ENCODE measurements around the gene PADI4.
A peak's percentile ranks its signal among the peaks of the same experiment; 100 is the strongest.

Gene PADI4

DNA sequence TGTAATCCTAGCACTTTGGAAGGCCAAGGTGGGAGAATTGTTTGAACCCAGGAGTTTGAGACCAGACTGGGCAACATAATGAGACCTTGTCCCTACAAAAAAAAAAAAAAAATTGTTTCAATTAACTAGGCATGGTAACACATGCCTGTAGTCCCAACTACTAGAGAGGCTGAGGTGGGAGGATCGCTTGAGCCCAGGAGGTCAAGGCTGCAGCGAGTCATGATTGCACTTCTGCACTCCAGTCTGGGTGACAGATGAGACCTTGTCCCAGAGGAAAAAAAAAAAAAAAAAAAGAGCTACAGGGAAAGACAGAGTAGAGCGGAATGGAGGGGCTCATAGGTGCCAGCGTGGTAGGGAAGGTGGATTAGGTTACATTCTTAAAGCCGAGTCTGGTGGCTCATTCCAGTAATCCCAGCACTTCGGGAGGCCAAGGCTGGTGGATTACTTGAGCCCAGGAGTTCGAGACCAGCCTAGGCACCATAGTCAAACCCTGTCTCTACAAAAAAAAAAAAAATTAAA lies 43.0 kb downstream of the PADI4 start:
- DNase-seq, result no peak

DNA sequence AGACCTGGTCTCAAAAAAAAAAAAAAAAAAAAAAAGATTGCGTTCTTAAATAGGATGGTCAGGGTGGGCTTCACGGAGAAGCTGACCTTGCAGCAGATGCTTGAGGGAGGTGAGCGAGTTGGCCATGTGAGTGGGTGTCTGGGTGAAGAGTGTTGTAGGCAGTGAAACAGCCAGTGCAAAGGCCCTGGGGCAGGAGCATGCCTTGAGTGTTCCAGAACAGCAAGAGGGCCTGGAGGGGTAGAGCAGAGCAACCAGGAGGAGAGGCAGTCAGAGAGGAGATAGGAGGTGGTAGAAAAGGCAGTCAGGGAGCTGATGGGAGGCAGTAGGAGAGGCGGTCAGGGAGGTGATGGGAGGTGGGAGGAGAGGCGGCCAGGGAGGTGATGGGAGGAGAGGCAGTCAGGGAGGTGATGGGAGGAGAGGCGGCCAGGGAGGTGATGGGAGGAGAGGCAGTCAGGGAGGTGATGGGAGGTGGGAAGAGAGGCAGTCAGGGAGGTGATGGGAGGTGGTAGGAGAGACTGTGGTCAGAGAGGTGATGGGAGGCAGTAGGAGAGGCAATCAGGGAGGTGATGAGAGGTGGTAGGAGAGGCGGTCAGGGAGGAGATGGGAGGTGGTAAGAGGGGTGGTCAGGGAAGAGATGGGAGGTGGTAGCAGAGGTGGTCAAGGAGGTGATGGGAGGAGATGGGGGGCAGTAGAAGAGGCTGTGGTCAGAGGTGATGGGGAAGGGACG lies 43.8 kb downstream of the PADI4 start:
- no peak for DNase-seq

DNA sequence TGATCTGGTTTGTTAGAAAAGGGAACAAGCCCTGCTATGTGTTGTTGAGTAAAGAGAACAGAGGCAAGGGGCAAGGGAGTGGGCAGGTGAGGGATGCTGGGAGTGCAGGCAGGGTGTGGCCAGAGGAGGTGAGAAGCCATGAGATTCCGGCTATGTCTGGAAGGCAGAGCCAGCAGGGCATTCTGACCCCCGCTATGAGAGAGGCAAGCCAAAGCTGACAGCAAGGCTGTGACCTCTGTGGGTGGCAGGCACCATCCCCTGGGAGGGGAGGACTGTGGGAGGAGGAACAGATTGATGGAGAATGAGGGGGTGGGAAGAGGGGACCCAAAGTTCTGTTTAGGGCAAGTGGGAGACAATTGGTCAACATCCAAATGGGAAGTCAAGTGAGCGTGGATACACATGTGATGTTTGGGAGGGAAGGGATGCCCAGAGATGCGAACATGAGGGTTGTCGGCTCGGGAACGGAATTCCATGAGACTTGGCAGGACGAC lies 44.5 kb downstream of the PADI4 start:
- no peak for DNase-seq

DNA sequence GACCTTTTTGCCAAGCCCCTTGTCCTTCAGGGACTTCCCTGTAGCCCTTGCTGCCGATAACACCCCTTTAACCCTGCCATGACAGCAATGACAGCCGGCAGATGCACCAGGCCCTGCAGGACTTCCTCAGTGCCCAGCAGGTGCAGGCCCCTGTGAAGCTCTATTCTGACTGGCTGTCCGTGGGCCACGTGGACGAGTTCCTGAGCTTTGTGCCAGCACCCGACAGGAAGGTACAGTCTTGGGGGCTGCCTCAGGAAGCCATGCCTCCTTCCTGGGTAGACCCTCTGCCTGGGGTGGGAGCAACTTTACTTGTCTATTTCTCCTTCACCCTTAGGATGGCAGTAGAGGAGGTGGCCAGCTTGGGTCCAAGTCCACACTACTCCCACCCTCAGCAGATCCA lies 47.9 kb downstream of the PADI4 start:
- DNase-seq, result no peak

DNA sequence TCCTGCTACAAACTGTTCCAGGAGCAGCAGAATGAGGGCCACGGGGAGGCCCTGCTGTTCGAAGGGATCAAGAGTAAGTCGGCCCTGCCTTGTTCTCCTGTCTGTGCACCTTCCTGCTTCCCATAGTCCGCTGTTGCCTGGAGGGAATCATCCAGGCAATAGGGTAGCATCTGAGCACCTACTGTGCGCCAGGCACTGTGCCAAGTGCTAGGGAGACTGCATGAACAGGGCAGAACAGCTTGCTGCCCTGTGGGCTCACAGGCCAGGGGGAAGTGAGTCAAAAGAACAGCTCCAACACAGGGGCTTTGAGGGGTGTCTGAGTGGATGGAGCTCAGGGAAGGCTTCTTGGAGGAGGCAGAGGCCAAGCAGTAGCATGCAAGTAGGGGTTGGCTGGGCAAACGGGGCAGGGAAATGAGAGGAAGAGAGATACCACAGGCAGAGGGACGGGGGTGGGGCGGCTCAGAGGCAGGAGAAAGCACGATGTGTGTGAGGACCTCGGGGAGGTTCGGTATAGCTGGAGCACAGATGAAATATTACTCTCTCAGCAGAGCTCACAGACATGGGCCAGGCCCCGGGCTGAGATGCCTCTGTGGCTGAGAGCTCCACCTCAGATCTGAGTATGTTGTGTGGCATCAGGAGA lies 48.5 kb downstream of the PADI4 start:
- DNase-seq, result no peak

DNA sequence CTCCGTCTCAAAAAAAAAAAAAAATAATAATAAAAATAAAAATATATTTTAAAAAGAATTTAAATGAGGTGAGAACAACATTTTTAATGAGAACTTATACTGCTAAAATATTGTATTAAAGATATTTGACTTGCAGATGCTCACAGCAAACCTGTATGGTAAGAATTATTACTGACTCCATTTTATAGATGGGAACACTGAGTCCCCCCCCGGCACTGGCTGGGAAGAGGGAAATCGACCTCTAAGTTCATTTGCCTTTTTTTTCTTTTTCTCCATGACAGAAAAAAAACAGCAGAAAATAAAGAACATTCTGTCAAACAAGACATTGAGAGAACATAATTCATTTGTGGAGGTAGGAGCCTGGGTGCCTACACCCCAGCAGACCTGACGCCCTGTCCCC lies 50.6 kb downstream of the PADI4 start:
- no peak for DNase-seq

DNA sequence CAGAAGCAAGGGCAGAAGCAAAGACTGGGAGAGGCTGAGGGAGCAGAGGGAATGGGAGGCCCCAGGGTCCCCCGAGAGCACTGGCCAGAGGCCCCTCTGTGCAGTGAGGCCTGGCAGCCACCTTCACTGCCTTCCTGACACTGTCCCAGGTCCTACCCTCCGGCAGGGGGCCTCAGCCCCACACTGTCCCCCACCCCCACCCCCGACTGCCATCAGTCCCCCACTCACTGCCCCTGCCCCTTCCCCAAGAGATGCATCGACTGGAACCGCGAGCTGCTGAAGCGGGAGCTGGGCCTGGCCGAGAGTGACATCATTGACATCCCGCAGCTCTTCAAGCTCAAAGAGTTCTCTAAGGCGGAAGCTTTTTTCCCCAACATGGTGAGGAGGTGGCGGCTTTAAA lies 51.0 kb downstream of the PADI4 start:
- no peak for DNase-seq

DNA sequence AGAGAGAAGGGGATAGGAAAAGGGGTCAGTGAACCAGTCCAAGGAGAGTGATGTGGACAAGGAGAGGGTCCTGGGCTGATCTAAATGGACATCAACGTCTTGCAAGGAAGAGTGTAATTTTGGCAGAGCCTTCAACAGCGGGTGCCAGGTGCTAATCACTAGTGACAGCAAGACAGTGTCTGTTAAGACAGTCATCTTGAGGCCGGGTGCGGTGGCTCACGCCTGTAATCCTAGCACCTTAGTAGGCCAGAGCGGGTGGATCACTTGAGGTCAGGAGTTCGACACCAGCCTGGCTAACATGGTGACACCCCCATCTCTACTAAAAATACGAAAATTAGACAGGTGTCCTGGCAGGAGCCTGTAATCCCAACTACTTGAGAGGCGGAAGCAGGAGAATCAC lies 51.8 kb downstream of the PADI4 start:
- DNase-seq, result no peak

DNA sequence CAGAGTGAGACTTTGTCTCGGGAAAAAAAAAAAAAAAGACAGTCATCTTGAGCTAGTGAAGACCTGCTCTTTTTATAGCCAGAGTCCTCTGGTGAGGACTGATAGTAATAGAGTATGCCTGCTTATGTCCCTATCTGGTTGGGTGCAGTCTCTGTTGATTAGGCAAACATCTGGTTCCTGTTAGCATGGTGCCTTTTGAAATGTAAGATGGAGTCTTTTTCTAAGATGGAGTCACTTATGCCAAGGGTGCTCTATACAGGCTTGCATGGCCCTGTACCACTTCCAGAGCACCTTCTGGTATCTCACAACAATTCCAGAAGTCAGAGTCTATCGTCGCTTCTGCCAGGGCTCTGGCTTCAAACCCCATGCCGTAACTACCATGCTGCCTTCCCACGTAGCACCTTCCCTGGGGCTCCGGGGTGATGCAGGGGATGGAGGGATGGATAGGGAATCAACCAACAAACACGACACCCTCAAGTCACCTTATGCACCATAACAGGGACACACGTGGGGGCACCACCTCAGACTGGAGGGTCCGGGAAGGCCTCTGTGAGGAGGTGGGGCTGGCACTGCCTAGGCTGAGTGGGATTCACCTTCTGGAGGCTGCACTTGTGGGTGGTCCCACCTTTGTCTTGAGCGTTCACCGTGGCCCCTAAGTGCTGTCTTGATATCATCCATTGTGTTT lies 52.4 kb downstream of the PADI4 start:
- DNase-seq, result no peak

DNA sequence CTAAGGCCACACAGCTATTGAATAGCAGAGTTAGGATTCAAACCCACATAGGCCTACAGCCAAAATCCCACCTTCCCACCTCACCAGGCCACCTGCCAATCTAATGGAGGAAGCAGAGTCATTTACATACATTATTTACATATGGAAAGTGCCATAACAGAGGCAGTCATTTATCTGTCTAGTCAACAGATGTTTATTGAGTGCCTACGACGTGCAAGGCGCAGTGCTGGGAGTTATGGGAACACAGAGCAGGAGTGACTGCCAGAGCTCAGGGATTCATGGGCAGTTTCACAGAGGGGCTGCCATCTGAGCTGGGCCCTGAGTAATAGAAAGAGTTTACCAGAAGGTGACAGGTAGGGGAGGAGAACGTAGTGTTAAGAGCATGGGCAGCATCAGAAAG lies 53.7 kb downstream of the PADI4 start:
- DNase-seq, result no peak

DNA sequence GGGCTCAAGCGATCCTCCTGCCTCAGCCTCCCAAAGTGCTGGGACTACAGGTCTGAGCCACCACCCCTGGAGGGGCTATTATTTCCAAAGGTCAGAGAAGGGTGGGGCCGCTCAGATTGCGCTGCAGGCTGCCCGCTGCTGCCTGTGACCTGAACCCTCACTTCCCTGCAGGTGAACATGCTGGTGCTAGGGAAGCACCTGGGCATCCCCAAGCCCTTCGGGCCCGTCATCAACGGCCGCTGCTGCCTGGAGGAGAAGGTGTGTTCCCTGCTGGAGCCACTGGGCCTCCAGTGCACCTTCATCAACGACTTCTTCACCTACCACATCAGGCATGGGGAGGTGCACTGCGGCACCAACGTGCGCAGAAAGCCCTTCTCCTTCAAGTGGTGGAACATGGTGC lies 55.4 kb downstream of the PADI4 start:
- no peak for DNase-seq

DNA sequence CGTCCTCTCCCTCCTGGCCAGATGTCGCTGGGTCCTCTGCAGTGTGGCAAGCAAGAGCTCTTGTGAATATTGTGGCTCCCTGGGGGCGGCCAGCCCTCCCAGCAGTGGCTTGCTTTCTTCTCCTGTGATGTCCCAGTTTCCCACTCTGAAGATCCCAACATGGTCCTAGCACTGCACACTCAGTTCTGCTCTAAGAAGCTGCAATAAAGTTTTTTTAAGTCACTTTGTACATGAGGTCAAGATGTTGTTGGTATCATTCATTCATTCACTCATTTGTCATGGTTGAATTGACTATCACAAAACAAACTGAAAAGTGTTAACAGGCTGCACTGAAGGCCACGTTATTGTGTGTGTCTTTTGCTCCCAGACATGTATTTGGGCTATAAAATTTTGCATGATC lies 55.8 kb downstream of the PADI4 start:
- DNase-seq, result no peak

DNA sequence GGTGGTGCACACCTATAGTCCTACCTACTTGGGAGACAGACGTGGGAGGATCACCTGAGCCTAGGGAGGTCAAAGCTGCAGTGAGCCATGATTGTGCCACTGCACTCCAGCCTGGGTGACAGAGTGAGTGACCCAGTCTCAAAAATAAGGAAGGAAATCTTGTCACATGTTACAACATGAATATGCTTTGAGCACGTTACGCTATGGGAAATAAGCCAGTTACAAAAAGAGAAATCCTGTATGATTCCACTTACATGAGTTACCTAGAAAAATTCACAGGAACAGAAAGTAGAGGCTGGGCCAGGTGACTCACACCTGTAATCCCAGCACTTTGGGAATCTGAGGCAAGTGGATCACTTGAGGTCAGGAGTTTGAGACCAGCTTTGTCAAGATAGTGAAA lies 57.3 kb downstream of the PADI4 start:
- DNase-seq, result peak; percentile 70 to 85

DNA sequence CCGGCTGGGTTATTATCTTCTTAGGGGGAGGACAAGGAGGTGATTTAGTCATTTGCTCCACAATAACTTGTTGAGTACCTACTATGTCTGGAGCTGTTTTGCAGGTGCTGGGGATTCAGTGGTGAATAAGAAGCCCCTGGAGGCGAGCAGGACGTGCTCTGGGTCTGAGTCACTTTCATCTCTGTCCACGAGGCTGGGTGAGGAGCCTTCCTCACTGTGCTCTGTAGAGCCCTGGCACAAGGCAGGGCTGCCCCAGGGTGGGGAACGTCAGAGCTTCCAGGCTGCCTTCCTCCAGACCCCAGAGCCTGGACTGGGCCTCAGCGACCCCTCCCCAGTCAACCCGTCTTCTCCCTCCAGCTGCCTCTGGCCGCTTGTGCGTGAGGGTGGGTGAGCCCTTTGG lies 61.5 kb downstream of the PADI4 start:
- no peak for DNase-seq

DNA sequence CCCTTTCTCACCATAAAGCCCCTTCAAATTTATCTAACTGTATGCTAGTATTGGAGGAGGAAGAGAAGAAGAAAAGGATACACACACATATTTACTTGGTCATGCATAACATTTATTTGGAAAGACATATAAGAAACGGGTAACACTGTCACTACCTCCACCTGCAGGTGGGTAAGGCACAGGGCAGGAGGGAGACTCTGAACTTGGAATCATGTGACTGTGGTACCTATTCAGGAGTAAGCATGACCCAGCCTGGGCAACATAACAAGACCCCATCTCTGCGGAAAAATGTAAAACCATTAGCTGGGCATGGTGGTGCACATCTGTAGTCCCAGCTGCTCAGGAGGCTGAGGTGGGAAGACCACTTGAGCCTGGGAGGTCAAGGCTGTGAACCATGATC lies 62.6 kb downstream of the PADI4 start:
- DNase-seq, result peak in 1 of 2 experiments; percentile 4

DNA sequence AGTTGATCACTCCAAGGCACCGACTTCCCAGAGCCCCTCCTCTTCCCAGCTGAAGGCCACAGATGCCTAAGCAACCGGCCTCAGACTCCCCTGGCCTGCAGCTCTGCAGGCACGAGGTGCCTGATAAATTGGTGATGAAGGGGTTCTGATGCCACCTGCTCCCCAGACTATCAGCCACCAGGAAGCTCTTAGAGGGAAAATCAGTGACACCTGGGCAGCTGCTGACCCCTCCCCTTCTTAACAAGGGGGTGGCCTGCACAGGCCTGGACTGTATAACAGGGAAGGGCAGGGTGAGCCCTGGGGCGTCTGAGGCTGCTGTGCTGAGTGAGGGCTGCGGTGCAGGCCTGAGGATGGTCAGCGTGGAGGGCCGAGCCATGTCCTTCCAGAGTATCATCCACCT lies 63.9 kb downstream of the PADI4 start, which contains the start of gene PADI6:
Gene PADI6, plus strand, starts transcription at position 301 of the 400 bp plus-strand sequence. Its CDS starts 50 bp downstream, at position 351.
- no peak for DNase-seq

DNA sequence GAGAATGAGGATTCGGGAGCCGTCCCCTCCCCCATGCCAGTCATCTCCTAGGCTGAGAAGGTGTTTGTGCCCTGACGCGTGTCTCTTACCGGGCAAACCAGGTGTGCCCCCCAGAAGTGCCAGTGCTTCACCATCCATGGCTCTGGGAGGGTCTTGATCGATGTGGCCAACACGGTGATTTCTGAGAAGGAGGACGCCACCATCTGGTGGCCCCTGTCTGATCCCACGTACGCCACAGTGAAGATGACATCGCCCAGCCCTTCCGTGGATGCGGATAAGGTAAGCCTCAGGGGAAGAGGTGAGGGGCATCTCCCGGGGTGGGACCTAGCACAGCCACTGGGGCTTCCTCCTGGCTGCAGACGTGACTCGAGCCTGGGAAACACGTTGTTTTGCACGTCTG lies 65.0 kb downstream of the PADI4 start:
- DNase-seq, result no peak

DNA sequence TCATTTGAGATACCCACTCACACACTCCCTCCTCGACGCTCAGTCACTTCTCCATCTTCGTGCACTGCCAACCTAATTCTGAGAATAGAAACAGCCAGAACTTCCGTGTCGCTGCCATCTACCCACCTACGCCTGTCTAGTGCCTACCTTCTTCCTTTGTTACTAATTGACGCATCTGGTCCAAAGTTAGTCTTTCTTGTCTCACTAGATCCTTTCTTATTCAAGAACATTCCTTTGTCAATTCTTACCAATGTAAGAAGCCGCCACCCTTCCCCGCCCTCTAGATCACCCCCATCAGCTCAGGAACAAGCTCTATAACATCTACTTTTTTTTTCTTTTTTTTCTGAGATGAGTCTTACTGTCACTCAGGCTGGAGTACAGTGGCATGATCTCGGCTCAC lies 67.7 kb downstream of the PADI4 start:
- no peak for DNase-seq

DNA sequence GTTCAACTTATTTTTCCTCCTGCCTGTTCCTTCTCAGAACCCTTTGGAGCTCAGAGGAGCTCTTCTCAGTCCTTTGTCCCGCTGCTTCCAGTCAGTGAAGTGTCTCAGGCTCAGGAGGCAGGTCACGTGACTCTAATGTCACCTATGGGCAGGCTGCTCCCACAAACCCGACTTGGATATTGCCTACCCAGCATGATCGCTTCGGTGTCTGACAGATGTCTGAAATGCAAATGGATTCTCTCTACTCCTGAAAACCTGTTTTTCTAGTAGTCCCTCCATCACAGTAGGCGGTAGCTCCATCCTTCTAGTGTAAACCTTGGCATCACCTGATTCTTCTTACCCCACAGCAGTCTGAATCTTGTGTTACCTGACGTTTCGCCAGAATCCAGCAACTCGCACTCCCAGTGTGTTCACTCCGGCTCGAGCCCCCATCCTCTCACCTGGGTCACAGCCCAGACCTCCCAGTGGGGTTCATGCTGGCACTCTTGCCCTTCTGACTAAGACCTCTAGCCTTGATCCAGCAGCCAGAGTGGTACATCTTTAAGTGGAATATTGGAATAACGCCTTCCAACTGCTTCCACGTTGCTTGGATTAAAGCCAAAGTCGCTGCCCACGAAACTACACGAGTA lies 69.4 kb downstream of the PADI4 start:
- DNase-seq, result no peak

DNA sequence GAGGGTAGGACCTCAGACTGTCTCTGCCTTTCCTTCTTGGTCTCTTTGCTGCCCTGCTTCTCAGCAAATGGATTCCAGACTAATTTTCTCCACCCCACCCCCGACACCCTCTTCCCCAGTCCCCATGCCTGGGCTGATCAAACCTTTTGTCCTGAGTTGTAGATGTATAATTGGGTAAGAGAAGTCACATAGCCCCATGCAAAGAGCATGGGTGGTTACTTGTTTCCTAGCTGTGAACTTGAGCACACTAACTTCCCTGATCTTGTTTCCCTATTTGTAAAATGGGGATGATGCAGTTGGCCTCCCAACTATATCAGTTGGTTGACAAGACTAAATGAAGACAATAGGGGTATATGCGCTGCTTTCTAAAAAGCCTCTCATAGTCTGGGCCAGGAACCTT lies 73.2 kb downstream of the PADI4 start:
- no peak for DNase-seq

DNA sequence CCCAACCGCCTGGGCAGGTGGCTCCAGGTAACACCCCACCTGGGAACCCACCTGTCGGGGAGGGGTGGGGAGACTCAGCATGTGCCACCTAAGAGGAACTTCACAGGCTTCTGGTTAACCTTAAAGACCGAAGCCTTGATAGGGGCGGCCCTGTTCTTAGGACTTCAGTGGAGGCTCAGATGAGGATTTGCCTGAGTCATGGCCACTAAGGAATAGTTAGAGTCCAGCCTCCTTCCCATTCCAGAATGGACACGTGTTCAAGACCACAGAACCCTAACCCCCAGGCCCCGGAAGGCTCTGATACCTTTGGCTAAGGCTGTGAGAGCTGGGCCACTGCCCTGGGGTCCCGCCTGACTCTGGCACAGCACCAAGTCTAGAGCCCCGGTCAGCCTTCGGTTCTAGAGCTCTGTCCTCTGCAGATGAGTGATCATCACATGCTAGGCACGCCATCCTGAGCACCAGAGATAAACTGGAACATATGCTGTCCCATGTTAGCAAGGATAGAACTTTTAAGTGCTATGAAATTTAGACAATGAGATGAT lies 84.3 kb downstream of the PADI4 start:
- no peak for DNase-seq

DNA sequence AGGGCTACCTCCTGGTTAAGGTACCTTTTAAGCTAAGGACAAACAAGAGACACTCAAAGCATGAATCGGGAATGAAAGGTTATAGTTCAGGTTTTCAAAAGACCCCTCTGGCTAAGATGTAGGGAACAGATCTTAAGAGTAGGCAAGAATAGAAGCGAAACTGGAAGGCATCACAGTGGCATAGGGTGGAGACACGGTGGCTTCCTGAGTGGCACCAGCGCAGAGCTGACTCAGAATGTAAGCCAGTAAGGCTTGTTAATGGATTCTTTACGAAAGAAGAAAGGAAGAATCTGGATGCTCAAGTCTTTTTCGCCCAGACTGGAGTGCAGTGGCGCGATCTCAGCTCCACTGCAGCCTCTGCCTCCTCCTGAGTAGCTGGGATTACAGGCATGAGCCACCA lies 85.2 kb downstream of the PADI4 start:
- no peak for DNase-seq

Measured in AML-193 (cell line).